Caki2 (cell line): ENCODE results near the gene TPP1. TPM values are rescaled to one million over a fixed set of nuclear protein-coding genes. Genes with fewer than 3 reads are reported as not detected.

ENCODE experiments used
- DNase-seq: peaks from one replicate; pipeline ENCODE4 v3.0.0-alpha.2; 2015; ENCODE audit warnings: low read depth
- in situ Hi-C: cut with HindIII; loops from 2 replicates; pipeline ENCODE4 v1.10.0; 2016; ENCODE audit warnings: low sequenced_read_pairs, low pct_unique_long_range_greater_than_20kb, mixed read lengths
- total RNA-seq: library from RNA; depleted of rRNA; stranded (reverse); fragments of >200 nt; shearing (Covaris generic); gene quantifications from 2 replicates; pipeline ENCODE4 v1.2.3, GENCODE V29; 2014; ENCODE audit warnings: low replicate concordance

TPP1 gene
- total RNA-seq, 1 experiment from 2014 or later: 30.0 TPM

DNA sequence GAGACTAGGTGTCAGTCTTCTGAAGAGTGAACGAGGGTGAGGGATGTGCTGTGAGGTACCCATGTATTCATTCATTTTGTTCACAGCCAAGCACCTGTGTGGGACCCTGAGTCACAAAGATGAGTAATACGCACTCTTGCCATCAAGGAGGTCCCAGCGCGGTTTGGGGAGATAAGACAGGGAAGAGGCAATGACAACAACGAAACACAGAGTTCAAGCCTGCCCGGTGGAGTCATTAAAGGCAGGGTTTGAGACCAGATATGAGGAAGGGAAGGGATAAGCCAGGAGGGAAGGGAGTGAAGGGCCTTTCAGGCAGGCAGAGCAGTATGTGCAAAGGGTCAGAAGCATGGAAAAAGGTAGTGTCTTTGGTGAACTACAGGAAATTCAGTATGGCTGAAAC, 31.8 kb upstream of the TPP1 start:
- no peak for DNase-seq
- in situ Hi-C loops: no loop called here

DNA sequence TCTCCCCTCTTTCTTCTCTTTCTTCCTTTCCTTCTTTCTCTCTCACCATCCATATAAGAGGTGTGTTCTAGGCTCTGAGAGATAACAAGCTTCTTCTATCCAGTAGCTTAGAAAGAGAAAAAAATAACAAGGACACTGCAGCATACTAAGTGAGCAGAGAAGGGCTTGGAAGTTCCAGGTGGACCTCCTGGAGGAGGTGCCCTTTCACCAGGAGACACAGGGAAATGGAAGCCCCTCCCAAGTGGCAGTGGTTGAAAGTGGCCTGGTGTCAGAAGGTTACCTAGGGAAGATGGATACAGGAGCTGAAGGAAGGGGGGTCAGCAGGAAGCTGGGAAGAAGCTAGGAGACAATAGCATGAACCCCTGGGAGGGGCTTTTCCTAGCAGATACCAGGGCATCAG, 30.9 kb upstream of the TPP1 start:
- DNase-seq: no peak
- in situ Hi-C loops: no loop called here

DNA sequence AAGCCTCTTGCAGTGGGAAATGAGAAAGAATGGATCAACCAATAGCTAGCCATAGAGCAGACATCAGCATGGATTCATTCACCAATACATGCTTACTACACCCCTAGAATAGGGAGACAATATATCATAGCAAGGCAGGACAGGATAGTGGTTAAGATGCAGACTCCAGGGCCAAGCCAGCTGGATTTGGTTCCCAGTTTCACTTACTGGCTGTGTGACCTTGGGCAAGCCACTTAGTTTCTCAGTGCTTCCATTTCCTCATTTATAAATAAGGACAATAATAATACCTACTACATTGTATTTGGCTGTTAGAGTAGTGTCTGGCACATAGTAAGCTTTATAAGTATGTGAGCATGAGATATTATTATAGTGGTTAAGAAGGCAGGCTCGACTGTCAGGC, 29.3 kb upstream of the TPP1 start:
- no peak for DNase-seq
- in situ Hi-C loops: no loop called here

DNA sequence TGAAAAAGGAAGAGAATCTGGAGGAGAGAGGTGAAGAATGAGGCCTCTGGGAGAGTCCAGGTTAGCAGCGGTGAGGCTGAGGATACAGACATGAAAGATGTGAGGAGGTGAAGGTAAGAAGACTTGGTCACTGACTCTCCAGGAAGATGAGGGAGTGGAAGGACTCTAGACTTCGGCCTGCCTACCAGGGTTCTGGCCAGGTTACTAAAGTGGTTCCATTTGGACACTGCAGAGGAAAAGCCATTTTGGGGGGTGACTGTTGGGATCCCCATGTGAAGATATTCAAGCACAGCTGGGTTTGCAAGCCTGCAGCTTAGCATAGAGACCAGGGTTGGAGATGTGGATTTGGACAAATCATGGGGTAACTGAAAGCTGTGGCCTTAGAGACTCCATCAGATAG, 28.6 kb upstream of the TPP1 start:
- no peak for DNase-seq
- in situ Hi-C loops: no loop called here

DNA sequence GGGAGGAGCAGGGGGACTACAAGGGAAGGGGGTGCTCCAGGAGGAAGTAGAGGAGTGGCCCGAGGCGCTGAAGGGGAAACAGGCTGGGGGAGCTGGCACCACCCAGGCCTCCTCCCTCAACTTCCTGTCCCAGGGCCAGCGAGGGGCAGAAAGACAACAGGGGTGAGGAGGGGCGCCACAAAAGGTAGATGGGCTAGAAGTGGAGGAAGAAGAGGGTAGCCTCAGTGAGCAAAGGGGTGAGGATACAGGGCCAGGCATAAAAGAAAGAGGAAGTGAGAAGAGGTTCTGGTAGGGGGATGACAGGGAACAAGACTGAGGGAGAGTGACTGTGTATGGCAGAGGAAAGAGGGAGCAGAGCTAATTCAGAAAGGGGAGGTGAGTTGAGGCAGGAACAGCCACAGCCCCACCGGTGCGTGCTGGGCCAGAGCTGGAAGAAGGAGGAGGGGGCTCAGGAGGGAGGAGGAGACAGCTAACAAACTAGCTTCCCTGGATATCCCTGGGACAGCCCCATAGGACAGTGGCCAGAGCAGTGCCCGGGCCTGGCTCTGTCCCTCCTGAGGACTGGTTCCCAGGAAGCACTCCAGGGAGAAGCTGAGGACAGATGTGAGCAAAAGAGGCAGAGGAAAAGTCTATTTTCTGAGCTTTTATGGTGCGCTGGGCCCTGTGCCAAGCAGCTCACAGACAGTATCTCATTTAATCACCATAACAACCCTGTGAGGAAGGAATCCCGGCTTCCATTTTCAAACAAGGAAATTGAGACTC, 27.9 kb upstream of the TPP1 start:
- no peak for DNase-seq
- in situ Hi-C loops: no loop called here

DNA sequence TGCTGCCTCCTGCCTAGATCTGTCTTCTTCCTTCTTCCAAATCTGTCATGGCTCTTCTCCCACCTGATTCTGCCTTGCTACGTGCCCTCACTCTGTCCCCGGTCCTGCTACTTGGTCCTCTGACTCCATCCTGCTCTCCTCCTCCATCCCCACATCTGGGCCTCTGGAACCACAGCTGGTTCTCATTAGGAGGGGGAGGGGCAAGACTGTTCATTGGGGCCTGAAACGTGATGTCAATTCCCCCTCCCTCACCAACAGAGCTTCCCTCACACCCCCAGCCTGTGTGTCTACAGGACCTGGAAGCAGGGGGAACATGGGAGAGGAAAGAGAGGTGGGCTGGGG, 27.3 kb upstream of the TPP1 start:
- in situ Hi-C loops: no loop called here
- DNase-seq: no peak

DNA sequence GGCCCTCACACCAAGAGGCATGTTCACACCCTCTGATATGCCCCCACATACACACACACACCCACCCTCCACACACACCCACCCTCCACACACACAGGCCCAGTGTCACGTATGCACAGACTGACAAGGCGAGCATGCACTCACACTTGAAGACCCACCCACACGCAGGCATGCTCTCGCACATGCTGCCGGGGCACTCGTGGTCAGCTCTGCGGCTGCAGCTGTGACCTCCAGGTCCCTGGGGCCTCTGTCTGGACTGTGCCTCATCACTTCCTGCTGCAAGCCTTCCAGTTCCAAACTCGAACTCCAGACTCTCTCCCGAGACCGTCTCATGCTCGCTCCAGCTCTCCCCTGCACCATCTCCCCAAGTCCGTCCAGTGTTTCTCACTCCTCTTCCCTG, 26.8 kb upstream of the TPP1 start:
- DNase-seq: no peak
- in situ Hi-C loops: no loop called here

DNA sequence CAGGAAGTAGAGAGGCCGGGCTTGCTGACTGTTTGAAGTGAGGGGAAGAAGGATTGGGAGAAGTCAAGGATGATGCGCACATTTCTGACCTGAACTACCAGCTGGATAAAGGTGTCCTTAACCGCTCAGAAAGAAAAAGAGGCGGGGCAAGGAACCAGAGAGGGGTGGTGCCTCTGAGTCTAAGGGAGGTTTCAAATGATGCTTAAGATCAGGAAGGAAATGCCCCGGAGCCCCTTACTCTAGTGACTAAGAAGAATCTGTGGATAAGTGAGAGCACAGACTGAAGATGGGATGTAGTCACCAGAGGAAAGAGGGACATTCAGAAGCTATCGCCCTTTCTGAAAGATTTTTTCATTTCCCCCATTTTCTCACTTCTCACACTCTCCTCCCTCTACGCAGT, 23.7 kb upstream of the TPP1 start:
- no peak for DNase-seq
- in situ Hi-C loops: no loop called here

DNA sequence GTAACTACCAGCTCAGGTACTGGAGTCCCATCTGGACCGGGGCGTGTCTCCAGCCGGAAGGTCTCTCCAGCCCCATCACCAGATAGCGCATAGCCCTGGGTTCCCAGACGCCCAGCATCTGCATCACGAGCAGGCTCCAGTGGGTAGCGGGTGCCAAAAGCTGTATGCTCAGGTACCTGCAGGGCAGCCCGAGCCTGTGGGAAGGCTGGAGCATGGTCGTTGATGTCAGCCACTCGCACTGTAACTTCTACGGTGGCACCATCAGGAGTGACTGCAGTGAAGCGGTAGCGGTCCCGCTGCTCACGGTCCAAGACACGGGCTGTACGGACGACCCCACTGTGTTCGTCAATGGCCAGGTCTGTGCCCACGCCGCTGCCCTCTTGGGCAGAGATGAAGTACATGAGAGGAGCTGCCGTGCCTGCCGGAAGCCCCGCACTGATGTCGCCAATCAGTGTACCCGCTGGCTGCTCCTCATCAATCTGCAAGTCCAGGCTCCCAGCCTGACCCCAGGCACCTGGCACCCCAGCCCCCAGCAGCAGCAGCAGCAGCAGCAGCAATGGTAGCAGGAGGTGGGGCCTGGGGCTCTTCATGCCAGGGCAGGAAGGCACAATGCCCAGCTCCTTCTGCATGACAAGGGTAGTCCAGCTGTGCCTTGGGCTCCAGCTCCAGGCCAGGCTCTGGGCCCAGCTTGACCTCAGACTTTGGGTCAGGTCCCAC, 21.9 kb upstream of the TPP1 start:
- in situ Hi-C loops: no loop called here
- no peak for DNase-seq

DNA sequence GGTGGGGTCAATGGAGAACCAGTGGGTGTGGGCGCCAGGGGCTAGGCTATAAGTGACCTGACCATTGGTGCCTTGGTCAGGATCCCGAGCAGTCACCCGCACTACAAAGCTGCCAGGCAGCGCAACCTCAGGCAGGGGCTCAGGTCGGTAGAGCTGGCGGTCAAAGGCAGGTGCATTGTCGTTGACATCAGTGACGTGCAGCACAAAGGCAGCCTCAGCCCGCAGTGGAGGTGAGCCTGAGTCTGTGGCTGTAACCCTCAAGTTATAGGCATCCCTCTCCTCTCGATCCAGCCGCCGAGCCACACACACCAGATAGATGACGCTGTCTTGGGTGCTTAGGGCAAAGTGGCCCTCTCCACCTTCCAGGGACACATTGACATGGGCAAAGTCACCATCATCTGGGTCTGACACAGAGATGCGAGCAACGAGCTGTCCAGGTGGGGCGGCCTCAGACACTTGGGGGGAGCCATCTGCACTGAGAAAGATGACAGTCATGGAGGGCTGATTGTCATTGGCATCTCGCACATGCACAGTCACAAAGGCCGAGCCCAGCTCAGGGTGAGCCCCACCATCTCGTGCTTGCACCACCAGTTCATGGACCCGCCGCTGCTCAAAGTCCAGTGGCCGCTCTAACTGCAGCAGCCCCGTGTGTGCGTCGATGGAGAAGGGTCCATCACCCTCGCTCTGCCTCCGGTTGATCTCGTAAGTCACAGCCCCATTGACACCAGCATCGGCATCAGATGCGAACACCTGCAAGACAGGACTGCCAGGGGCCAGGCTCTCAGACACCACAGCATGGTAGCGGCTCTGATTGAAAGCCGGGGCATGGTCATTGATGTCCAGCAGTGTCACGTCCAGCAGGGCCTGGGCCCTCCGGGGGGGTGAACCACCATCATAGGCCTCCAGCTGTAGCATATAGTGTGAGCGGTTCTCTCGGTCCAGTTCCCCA, 21.1 kb upstream of the TPP1 start:
- in situ Hi-C loops: no loop called here
- no peak for DNase-seq

DNA sequence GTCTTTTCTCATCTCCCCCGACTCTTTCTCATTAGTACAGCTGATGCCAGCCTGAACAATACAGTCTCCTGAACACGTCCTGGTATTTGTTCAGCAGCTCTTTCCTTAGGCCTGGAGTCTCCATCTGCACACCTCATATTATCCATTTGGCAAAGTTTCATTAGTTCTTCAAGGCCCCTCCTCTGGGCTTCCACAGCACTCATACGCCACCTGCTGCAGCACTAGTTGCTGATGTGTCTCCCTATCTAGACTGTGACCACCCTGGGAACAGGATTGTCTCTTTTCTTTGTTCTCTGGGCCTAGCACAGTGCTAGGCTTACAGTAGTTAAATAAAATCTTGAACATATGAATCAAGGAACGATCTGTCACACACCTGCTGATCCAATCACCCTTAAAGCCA, 19.2 kb upstream of the TPP1 start:
- no peak for DNase-seq
- in situ Hi-C loops: no loop called here

DNA sequence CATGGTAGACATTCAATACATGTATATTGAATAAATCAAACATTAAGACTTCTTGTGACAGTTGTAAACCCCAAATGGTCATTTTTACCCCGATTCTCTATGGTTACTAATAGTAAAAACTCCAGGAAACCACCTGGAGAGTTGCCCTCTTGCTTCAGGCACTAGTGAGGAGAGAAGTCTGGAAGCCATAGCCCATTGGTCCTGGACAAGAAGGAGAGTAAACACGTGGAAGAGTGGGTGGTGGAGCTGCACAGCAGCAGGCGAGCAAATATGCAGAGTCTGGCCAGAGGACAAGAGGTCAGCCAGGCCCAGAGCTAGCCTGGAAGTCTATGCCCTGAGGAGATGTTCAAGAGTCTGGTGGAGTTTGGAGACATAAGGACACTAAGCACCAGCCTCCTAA, 18.6 kb upstream of the TPP1 start:
- in situ Hi-C loops: no loop called here

DNA sequence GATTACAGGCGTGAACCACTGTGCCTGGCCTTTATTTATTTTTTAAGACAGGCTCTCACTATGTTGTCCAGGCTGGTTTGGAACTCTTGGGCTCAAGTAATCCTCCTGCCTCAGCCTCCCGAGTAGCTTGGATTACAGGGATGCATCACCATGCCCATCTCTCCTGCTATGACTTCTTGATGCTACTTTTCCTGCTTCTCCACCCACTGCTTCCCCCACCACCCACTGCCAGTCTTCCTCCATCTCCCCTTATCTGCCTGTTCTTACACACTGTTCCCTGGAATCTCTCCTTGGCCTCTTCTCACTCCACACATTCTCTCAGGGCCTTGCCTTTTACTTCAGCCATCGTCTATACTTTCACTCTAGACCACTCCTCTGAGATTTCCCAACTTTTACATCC, 17.3 kb upstream of the TPP1 start:
- DNase-seq: no peak

More for the DNA sequence above, 18.6 kb upstream of the TPP1 start:
- no peak for DNase-seq

DNA sequence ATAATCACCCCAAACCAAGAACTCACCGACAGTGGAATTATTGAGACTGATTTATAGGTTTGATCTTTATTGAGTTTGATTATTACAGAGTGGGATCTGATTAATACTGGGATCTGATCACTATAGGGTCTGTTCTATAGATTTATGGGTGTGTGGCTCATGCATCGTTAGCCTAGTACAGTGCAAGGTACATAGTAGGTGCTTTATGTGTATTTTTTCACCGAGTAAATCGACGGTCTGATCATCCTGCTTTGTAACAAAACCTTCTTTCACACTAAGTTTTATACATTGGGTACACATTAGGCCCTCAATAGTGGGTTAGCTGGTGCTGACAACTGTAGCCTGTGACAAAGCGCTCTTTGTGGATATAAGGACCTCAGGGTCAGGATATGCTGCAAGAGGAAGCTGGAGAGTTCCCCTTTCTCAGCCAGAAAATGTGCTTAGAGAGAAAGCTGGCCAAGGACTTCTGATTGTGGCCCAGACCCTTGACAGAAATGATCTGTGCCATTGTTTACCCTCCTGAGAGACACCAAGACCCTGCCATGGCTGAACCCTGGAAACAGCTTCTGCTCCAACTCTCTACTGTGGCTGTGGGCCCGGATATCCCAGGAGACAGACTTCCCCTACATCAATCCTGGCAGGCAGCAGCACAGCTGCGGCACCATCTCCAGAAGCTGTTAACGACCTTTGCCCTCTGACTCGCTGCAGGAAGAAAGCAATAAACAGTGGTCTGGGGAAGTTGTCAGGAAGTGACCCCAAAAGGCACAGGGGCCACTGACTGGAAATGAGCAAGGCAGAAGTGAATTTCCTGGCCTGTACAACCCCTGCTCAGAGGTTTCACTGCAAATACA, 16.1 kb upstream of the TPP1 start:
- in situ Hi-C loops: no loop called here
- DNase-seq: no peak

More for the DNA sequence above, 17.3 kb upstream of the TPP1 start:
- in situ Hi-C loops: no loop called here

DNA sequence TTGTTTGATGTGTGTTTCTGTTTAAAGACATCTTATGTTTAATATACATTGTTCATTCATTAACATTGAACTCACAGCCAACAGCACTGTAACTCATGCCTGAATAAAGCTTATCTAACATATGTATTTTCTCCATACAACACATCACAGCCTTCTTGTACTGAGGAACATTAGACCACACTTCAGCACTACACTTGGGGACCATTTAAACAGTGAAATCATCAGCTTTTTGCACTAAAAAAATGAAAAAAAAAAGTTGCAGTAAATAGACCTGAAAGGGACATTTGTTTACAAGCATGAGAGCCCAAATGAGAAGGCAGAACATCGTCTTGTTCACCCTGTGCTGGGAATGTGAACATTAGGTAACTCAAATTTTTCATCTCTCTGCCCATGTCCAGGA, 15.3 kb upstream of the TPP1 start:
- in situ Hi-C loops: no loop called here
- no peak for DNase-seq

DNA sequence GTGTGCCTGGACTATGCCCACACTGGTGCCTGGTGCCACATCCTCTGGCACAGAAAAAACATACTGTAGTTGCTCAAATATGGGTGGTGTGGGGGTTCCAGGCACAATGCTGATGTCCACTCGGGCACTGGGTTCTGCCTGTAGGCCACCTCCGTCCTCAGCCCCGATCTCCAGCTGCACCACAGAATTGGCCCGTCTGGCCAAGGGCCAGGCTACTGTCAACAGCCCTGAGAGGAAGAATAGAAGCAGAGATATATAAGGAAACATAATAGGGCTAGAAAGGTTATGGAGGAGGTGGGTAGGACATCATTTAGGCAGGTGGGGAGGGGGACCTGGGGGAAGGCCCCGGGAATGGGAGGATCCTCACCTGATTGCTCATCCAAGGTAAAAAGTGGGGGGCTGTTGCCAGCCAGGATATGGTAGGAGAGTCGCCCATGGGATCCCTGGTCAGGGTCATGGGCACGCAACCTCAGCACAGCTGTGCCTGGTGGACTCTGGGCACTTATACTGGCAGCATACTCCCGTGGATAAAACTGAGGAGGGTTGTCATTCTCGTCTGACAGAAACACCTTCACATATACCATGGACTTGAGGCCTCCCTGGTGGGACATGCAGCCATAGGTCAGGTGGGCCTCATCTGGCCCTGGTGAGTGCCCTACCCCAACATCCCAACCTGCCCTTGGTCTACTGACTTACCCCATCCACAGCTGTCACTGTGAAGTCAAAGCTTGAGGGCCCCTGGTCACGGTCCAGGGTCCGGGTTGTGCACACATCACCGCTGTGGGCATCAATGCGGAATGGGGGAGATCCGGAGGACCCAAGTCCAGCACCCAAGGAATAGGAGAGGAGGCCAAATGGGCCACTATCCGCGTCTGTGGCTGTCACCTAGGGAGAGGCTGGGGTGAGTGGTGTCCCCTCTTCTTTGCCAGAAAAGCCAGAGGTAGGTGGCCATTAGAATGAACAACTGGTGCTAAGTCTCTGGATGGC, 14.5 kb upstream of the TPP1 start:
- DNase-seq: no peak
- in situ Hi-C loops: no loop called here
